Neural crest cell (in vitro differentiated cells): ENCODE results near the gene FGF12. TPM values are rescaled to one million over a fixed set of nuclear protein-coding genes. Genes with fewer than 3 reads are reported as not detected.

Experiments
- DNase-seq: peaks from one replicate; pipeline ENCODE4 v3.0.0; 2021; ENCODE audit warnings: low read depth, mixed read lengths, low spot score
- H3K27ac Mint-ChIP-seq: one replicate; pipeline ENCODE4 v1.8.0; 2021; ENCODE audit warnings: mild to moderate bottlenecking, mixed read lengths; ENCODE audit not compliant: unreplicated experiment
- H3K27me3 Mint-ChIP-seq: 2 replicates; pipeline ENCODE4 v1.8.0; 2021; ENCODE audit warnings: low read depth, mild to moderate bottlenecking, mixed read lengths
- H3K36me3 Mint-ChIP-seq: 2 replicates; pipeline ENCODE4 v1.8.0; 2021; ENCODE audit warnings: low read depth, mild to moderate bottlenecking, mixed read lengths
- H3K4me1 Mint-ChIP-seq: 2 replicates; pipeline ENCODE4 v1.8.0; 2021; ENCODE audit warnings: mixed read lengths
- H3K4me3 Mint-ChIP-seq: one replicate; pipeline ENCODE4 v1.8.0; 2021; ENCODE audit warnings: mild to moderate bottlenecking, mixed read lengths
- H3K9me3 Mint-ChIP-seq: 2 replicates; pipeline ENCODE4 v1.8.0; 2021; ENCODE audit warnings: mixed read lengths
- total RNA-seq: library from RNA; stranded (reverse); gene quantifications from 2 replicates; pipeline ENCODE4 v1.2.1, GENCODE V29; 2021
- TF ChIP-seq, protein P1 (sequence below): fragments of 200-600 bp; sonication (generic); conservative IDR thresholded peaks from 2 replicates; pipeline ENCODE4 v1.5.0; 2021; ENCODE audit warnings: antibody characterized with exemption, mild to moderate bottlenecking

Gene FGF12
- total RNA-seq, 1 donor from 2014 or later = 4.0 TPM

DNA sequence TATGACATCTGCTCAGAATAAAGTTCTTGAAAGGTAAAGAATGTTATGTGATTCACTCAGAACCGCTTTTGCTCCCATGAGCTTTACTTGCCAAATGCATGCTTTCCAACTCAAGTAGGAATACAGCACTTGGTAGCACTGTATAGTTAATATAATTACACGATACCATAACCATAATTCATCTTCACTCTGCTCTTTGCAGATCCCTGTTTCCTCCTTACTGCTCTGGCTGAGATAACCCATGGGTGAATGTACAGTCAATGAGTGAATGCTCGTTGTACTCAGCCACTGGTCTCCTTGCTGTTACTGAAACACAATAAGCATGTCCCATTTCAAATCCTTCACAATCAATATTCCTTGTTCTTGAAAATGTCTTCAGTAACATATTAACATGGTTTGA, 550.0 kb downstream of the FGF12 start:
- DNase-seq = no peak
- H3K27me3 Mint-ChIP-seq = no peaks in the 10 kb centered on the region
- no peaks in the 10 kb centered on the region for H3K4me1 Mint-ChIP-seq
- no peaks in the 10 kb centered on the region for H3K36me3 Mint-ChIP-seq
- H3K4me3 Mint-ChIP-seq = no peak overlapping the region
- TF ChIP-seq, protein P1, sequence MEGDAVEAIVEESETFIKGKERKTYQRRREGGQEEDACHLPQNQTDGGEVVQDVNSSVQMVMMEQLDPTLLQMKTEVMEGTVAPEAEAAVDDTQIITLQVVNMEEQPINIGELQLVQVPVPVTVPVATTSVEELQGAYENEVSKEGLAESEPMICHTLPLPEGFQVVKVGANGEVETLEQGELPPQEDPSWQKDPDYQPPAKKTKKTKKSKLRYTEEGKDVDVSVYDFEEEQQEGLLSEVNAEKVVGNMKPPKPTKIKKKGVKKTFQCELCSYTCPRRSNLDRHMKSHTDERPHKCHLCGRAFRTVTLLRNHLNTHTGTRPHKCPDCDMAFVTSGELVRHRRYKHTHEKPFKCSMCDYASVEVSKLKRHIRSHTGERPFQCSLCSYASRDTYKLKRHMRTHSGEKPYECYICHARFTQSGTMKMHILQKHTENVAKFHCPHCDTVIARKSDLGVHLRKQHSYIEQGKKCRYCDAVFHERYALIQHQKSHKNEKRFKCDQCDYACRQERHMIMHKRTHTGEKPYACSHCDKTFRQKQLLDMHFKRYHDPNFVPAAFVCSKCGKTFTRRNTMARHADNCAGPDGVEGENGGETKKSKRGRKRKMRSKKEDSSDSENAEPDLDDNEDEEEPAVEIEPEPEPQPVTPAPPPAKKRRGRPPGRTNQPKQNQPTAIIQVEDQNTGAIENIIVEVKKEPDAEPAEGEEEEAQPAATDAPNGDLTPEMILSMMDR = no peak
- H3K9me3 Mint-ChIP-seq = no peaks in the 10 kb centered on the region
- no peak overlapping the region for H3K27ac Mint-ChIP-seq

DNA sequence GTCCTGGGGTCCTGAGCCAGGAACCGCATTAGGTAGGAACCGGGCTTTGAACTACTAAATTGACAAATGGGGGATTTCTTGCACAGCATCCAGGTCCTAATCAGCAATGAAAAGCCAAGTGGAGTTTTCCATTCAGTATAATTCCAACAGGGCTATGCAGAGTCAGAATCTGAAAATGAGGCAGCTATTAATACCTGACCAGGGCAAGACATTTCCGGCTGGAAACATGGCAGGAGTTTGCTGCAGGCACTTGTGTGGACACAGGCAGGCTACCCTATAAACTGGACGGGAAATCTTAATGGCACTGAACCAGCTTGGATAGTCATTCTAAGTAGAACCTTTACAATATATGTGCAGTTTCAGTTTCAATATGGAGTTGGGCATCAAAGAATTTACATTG, 553.1 kb downstream of the FGF12 start:
- no peak overlapping the region for H3K27ac Mint-ChIP-seq
- H3K9me3 Mint-ChIP-seq = no peaks in the 10 kb centered on the region
- DNase-seq = no peak
- TF ChIP-seq, protein P1 = no peak
- no peaks in the 10 kb centered on the region for H3K36me3 Mint-ChIP-seq
- no peaks in the 10 kb centered on the region for H3K27me3 Mint-ChIP-seq
- peaks cover 4% of the 10 kb centered on the region for H3K4me1 Mint-ChIP-seq
- no peak overlapping the region for H3K4me3 Mint-ChIP-seq

DNA sequence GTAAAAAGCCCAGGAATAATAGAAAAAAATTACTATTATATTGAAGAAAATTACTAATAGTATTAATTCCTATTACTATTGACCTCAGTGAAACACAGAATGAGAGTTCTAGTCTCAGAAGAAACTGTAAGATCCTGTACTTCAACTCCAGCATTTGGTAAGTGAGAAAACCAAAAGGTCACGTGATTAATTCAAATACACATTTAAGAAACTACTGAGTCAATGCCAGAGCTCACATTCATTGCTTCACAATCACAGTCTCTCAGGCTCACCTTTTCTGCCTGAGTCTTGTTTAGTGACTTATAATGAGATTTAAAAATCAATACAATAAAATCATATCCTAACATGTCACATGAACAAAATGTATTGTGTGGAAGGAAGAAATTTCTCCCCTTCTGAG, 556.1 kb downstream of the FGF12 start:
- Mint-ChIP-seq H3K27ac (no peak overlapping the region), H3K27me3 (no peaks in the 10 kb centered on the region), H3K9me3 (no peaks in the 10 kb centered on the region), H3K36me3 (no peaks in the 10 kb centered on the region), H3K4me3 (no peak overlapping the region), H3K4me1 (peaks cover 4% of the 10 kb centered on the region)
- TF ChIP-seq, protein P1 = no peak
- DNase-seq = no peak

DNA sequence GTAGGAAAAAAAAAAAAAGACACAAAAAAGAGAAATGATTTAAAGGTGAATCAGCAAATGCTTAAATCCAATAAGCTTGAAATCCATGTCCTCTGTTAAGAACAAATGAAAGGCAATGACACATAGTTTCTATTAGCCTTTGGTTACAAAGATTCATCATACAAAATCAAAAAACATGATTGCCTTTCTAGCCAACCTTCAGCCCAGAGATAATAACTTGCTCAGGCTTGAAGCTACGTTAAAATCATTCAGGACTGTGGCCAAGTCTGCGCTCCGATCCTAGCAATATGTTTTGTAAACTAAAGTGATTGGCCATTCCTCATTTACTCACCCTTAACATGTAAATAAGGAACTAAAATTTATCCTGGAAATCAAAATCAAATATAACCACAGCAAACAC, 556.7 kb downstream of the FGF12 start:
- Mint-ChIP-seq H3K9me3 (no peaks in the 10 kb centered on the region), H3K27me3 (no peaks in the 10 kb centered on the region), H3K27ac (no peak overlapping the region), H3K4me3 (no peak overlapping the region), H3K4me1 (peaks cover 4% of the 10 kb centered on the region), H3K36me3 (no peaks in the 10 kb centered on the region)
- TF ChIP-seq, protein P1 = no peak
- no peak for DNase-seq

DNA sequence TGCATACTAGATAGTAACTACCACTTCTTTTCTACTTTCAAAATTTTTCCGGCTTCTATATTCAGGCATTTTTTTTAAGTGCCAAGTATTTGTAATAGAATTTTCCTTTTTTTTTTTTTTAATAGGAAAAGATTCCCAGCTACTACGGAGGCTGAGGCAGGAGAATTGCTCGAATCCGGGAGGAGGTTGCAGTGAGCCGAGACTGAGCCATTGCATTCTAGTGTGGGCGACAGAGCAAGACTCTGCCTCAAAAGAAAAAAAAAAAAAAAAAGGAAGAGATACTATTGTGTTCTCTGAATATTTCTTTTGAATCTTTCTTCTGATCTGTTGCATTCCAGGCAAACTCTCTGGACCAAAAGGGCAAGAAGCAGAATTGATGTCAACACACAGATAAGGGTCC, 557.3 kb downstream of the FGF12 start:
- Mint-ChIP-seq H3K4me3 (no peak overlapping the region), H3K27ac (no peak overlapping the region), H3K4me1 (peaks cover 4% of the 10 kb centered on the region), H3K27me3 (no peaks in the 10 kb centered on the region), H3K9me3 (no peaks in the 10 kb centered on the region), H3K36me3 (no peaks in the 10 kb centered on the region)
- DNase-seq = no peak
- TF ChIP-seq, protein P1 = no peak
